Measurements from ENCODE around the gene USP37.
"Not testable (repeated sequence)": the region's sequence is repeated elsewhere in the genome, so short reads cannot be mapped to it uniquely, and the experiment has no call there.

The USP37 gene

GRCh38 chr2:218547978-218548377 lies 20.2 kb downstream of the USP37 start:
- no peak for DNase-seq (ENCODE audit: low read depth in 2 of 2)

- no peak for DNase-seq (ENCODE audit: low read depth in 2 of 2)
Observed at GRCh38 chr2:218547511-218547910, 20.6 kb downstream of the USP37 start.

- no peak for DNase-seq (ENCODE audit: low read depth in 2 of 2)
Observed at GRCh38 chr2:218546012-218546411, 22.1 kb downstream of the USP37 start.

GRCh38 chr2:218540015-218540414 lies 28.1 kb downstream of the USP37 start:
- no peak for DNase-seq (ENCODE audit: low read depth in 2 of 2)

GRCh38 chr2:218536804-218537494 lies 31.2 kb downstream of the USP37 start:
- no peak for DNase-seq (ENCODE audit: low read depth in 2 of 2)

GRCh38 chr2:218529990-218530389 lies 38.2 kb downstream of the USP37 start:
- DNase-seq (ENCODE audit: low read depth in 2 of 2) = no peak

- not testable (repeated sequence) for DNase-seq (ENCODE audit: low read depth in 2 of 2)
Observed at GRCh38 chr2:218528409-218528808, 39.7 kb downstream of the USP37 start.

GRCh38 chr2:218523651-218524050 lies 44.5 kb downstream of the USP37 start:
- no peak for DNase-seq (ENCODE audit: low read depth in 2 of 2)

- DNase-seq (ENCODE audit: low read depth in 2 of 2) = no peak
Observed at GRCh38 chr2:218518876-218519275, 49.3 kb downstream of the USP37 start.

- no peak for DNase-seq (ENCODE audit: low read depth in 2 of 2)
Observed at GRCh38 chr2:218517434-218518206, 50.5 kb downstream of the USP37 start.

GRCh38 chr2:218516614-218517013 lies 51.5 kb downstream of the USP37 start:
- no peak for DNase-seq (ENCODE audit: low read depth in 2 of 2)

GRCh38 chr2:218513676-218514075 lies 54.5 kb downstream of the USP37 start:
- no peak for DNase-seq (ENCODE audit: low read depth in 2 of 2)

- no peak for DNase-seq (ENCODE audit: low read depth in 2 of 2)
Observed at GRCh38 chr2:218508299-218508698, 59.9 kb downstream of the USP37 start.

GRCh38 chr2:218505754-218506371 lies 62.3 kb downstream of the USP37 start:
- no peak for DNase-seq (ENCODE audit: low read depth in 2 of 2)

- DNase-seq (ENCODE audit: low read depth in 2 of 2) = peak; percentile 13 to 17
Observed at GRCh38 chr2:218501665-218502064, 66.5 kb downstream of the USP37 start.

- DNase-seq (ENCODE audit: low read depth in 2 of 2) = no peak
Observed at GRCh38 chr2:218500501-218501060, 67.6 kb downstream of the USP37 start.

GRCh38 chr2:218485986-218486667 lies 82.0 kb downstream of the USP37 start:
- no peak for DNase-seq (ENCODE audit: low read depth in 2 of 2)

GRCh38 chr2:218482651-218483050 lies 85.5 kb downstream of the USP37 start:
- no peak for DNase-seq (ENCODE audit: low read depth in 2 of 2)

- DNase-seq (ENCODE audit: low read depth in 2 of 2) = no peak
Observed at GRCh38 chr2:218479595-218479994, 88.6 kb downstream of the USP37 start.

GRCh38 chr2:218478544-218478943 lies 89.6 kb downstream of the USP37 start:
- no peak for DNase-seq (ENCODE audit: low read depth in 2 of 2)

- no peak for DNase-seq (ENCODE audit: low read depth in 2 of 2)
Observed at GRCh38 chr2:218477247-218477646, 90.9 kb downstream of the USP37 start.

GRCh38 chr2:218476676-218477075 lies 91.5 kb downstream of the USP37 start:
- DNase-seq (ENCODE audit: low read depth in 2 of 2) = no peak

Data from fibroblast of skin of left quadriceps (primary cell).